BLaER1 treated with 17β-estradiol and CSF1 and Interleukin-3, amounts not matched to agents 10 nM and 100 nM (cell line): ENCODE measurements around the gene GTF3C1.
A peak's percentile ranks its signal among the peaks of the same experiment; 100 is the strongest.

ENCODE experiments used
- H3K27ac ChIP-seq, 11 experiments: shearing (Covaris generic); formaldehyde crosslinking; 2 replicates each; pipeline ENCODE4 v1.8.1; 2022
- H3K27me3 ChIP-seq, 11 experiments: shearing (Covaris generic); formaldehyde crosslinking; 2 replicates each; pipeline ENCODE4 v1.8.1; 2022
- H3K36me3 ChIP-seq, 11 experiments: shearing (Covaris generic); formaldehyde crosslinking; 2 replicates each; pipeline ENCODE4 v1.8.1; 2022
- H3K4me1 ChIP-seq, 10 experiments: shearing (Covaris generic); formaldehyde crosslinking; 2 replicates each; pipeline ENCODE4 v1.8.1; 2022
- H3K4me2 ChIP-seq, 11 experiments: shearing (Covaris generic); formaldehyde crosslinking; 2 replicates each; pipeline ENCODE4 v1.8.1; 2022
- H3K4me3 ChIP-seq, 10 experiments: shearing (Covaris generic); formaldehyde crosslinking; 2 replicates each; pipeline ENCODE4 v1.8.1; 2022
- H3K9ac ChIP-seq, 11 experiments: shearing (Covaris generic); formaldehyde crosslinking; 2 replicates each; pipeline ENCODE4 v1.8.1; 2022
- H3K9me3 ChIP-seq, 11 experiments: shearing (Covaris generic); formaldehyde crosslinking; replicated peaks in 1 of 11; 2 replicates each; pipeline ENCODE4 v1.8.1; 2022
- H4K20me1 ChIP-seq, 11 experiments: shearing (Covaris generic); formaldehyde crosslinking; 2 replicates each; pipeline ENCODE4 v1.8.1; 2022
- Cebpa-rat ChIP-seq, 11 experiments: shearing (Covaris generic); IDR thresholded peaks; 2 replicates each; pipeline ENCODE4 v1.8.1; 2022

GTF3C1 gene

GRCh38 chr16:27556471-27556870 is 6.8 kb upstream of the GTF3C1 start:
- peaks cover 0 to 23% (median 0%) of the 10 kb centered on the region in 11 experiments; a peak in 5 of 22 replicates for H4K20me1 ChIP-seq

GRCh38 chr16:27551036-27551435 is 1.3 kb upstream of the GTF3C1 start:
- H3K4me2 ChIP-seq, result peak overlapping the region; percentile 74 to 95 (median 89)
- peak overlapping the region; percentile 74 to 92 (median 84); a peak in 17 of 20 replicates for H3K4me3 ChIP-seq
- peak overlapping the region in 1 of 11 experiments; percentile 88; a peak in 1 of 22 replicates for H3K27ac ChIP-seq
- TF ChIP-seq Cebpa-rat (IDR thresholded peaks at IDR 0.05), result no peak
- H3K27me3 ChIP-seq, result no peaks in the 10 kb centered on the region
- peaks cover 6 to 42% (median 31%) of the 10 kb centered on the region in 11 experiments; a peak in 20 of 22 replicates for H4K20me1 ChIP-seq
- H3K9ac ChIP-seq, result peak overlapping the region in 9 of 11 experiments; percentile 77 to 87 (median 82); a peak in 11 of 22 replicates
- H3K9me3 ChIP-seq, result no peaks in the 10 kb centered on the region
- peaks cover under 1 to 24% (median 7%) of the 10 kb centered on the region in 11 experiments; a peak in 18 of 22 replicates for H3K36me3 ChIP-seq
- H3K4me1 ChIP-seq, result peaks cover 28 to 36% (median 34%) of the 10 kb centered on the region in 10 experiments

More at GRCh38 chr16:27556471-27556870, 6.8 kb upstream of the GTF3C1 start:
- Histone ChIP-seq H3K4me2 (no peak overlapping the region), H3K9ac (no peak overlapping the region), H3K27ac (no peak overlapping the region), H3K36me3 (peaks cover 0 to 22% (median 0%) of the 10 kb centered on the region in 11 experiments; a peak in 5 of 22 replicates), H3K9me3 (no peaks in the 10 kb centered on the region), H3K4me1 (peaks cover 0 to 16% (median 6%) of the 10 kb centered on the region in 10 experiments; a peak in 10 of 20 replicates), H3K27me3 (no peaks in the 10 kb centered on the region), H3K4me3 (no peak overlapping the region)
- TF ChIP-seq Cebpa-rat (IDR thresholded peaks at IDR 0.05), result no peak

- Histone ChIP-seq H3K27me3 (no peaks in the 10 kb centered on the region), H4K20me1 (peaks cover 9 to 46% (median 36%) of the 10 kb centered on the region in 11 experiments; a peak in 19 of 22 replicates), H3K27ac (peak overlapping the region; percentile 47 to 88 (median 73); a peak in 18 of 22 replicates), H3K36me3 (peaks cover 5 to 29% (median 12%) of the 10 kb centered on the region in 11 experiments; a peak in 21 of 22 replicates), H3K4me1 (peaks cover 28 to 36% (median 34%) of the 10 kb centered on the region in 10 experiments), H3K4me3 (peak overlapping the region; percentile 74 to 92 (median 84)), H3K9me3 (no peaks in the 10 kb centered on the region), H3K4me2 (peak overlapping the region; percentile 74 to 95 (median 89)), H3K9ac (peak overlapping the region; percentile 72 to 87 (median 82))
- TF ChIP-seq Cebpa-rat (IDR thresholded peaks at IDR 0.05), result no peak
These were observed 838 bp upstream of the GTF3C1 start for GRCh38 chr16:27550582-27550920.

GRCh38 chr16:27549464-27549745 is 308 bp downstream of the GTF3C1 start:
- H3K27me3 ChIP-seq, result no peaks in the 10 kb centered on the region
- no peaks in the 10 kb centered on the region for H3K9me3 ChIP-seq
- peaks cover 9 to 50% (median 46%) of the 10 kb centered on the region in 11 experiments; a peak in 19 of 22 replicates for H4K20me1 ChIP-seq
- peak overlapping the region; percentile 72 to 87 (median 82) for H3K9ac ChIP-seq
- H3K27ac ChIP-seq, result peak overlapping the region; percentile 10 to 88 (median 60); a peak in 20 of 22 replicates
- peaks cover 17 to 40% (median 24%) of the 10 kb centered on the region in 11 experiments for H3K36me3 ChIP-seq
- H3K4me1 ChIP-seq, result peaks cover 28 to 36% (median 34%) of the 10 kb centered on the region in 10 experiments
- no peak for TF ChIP-seq Cebpa-rat (IDR thresholded peaks at IDR 0.05)
- peak overlapping the region; percentile 83 to 97 (median 92) for H3K4me2 ChIP-seq
- peak overlapping the region; percentile 74 to 92 (median 84) for H3K4me3 ChIP-seq

- H3K9ac ChIP-seq, result peak overlapping the region in 7 of 11 experiments; percentile 6 to 87 (median 82); a peak in 4 of 22 replicates
These were observed 1.9 kb downstream of the GTF3C1 start for GRCh38 chr16:27547851-27548250.

GRCh38 chr16:27547134-27547533 is 2.6 kb downstream of the GTF3C1 start:
- H3K36me3 ChIP-seq, result peaks cover 39 to 63% (median 46%) of the 10 kb centered on the region in 11 experiments
- no peak overlapping the region for H3K27ac ChIP-seq
- H3K4me1 ChIP-seq, result peaks cover 28 to 36% (median 34%) of the 10 kb centered on the region in 10 experiments
- H4K20me1 ChIP-seq, result peaks cover 9 to 66% (median 48%) of the 10 kb centered on the region in 11 experiments; a peak in 19 of 22 replicates
- H3K9me3 ChIP-seq, result no peaks in the 10 kb centered on the region
- H3K4me3 ChIP-seq, result no peak overlapping the region
- H3K4me2 ChIP-seq, result peak overlapping the region; percentile 15 to 97 (median 91); a peak in 16 of 22 replicates
- no peak for TF ChIP-seq Cebpa-rat (IDR thresholded peaks at IDR 0.05)
- peak overlapping the region in 5 of 11 experiments; percentile 6 to 82 (median 9); a peak in 2 of 22 replicates for H3K9ac ChIP-seq
- no peaks in the 10 kb centered on the region for H3K27me3 ChIP-seq

More at GRCh38 chr16:27547851-27548250, 1.9 kb downstream of the GTF3C1 start:
- TF ChIP-seq Cebpa-rat (IDR thresholded peaks at IDR 0.05), result no peak
- Histone ChIP-seq H3K4me1 (peaks cover 28 to 36% (median 34%) of the 10 kb centered on the region in 10 experiments), H3K27ac (no peak overlapping the region), H3K4me2 (peak overlapping the region; percentile 83 to 97 (median 92); a peak in 20 of 22 replicates), H3K36me3 (peaks cover 32 to 56% (median 39%) of the 10 kb centered on the region in 11 experiments), H4K20me1 (peaks cover 9 to 62% (median 47%) of the 10 kb centered on the region in 11 experiments; a peak in 19 of 22 replicates), H3K9me3 (no peaks in the 10 kb centered on the region), H3K27me3 (no peaks in the 10 kb centered on the region), H3K4me3 (no peak overlapping the region)

- H3K36me3 ChIP-seq, result peaks cover 64 to 87% (median 71%) of the 10 kb centered on the region in 11 experiments
- no peaks in the 10 kb centered on the region for H3K27me3 ChIP-seq
- no peak overlapping the region for H3K27ac ChIP-seq
- H3K4me2 ChIP-seq, result no peak overlapping the region
- H3K9ac ChIP-seq, result no peak overlapping the region
- peaks cover 9 to 81% (median 56%) of the 10 kb centered on the region in 11 experiments; a peak in 19 of 22 replicates for H4K20me1 ChIP-seq
- peaks cover 18 to 26% (median 25%) of the 10 kb centered on the region in 10 experiments for H3K4me1 ChIP-seq
- no peak for TF ChIP-seq Cebpa-rat (IDR thresholded peaks at IDR 0.05)
- no peak overlapping the region for H3K4me3 ChIP-seq
- H3K9me3 ChIP-seq, result no peaks in the 10 kb centered on the region
These were observed 5.0 kb downstream of the GTF3C1 start for GRCh38 chr16:27544671-27545070.

GRCh38 chr16:27543801-27544200 is 5.9 kb downstream of the GTF3C1 start:
- Histone ChIP-seq H3K27ac (no peak overlapping the region), H3K9ac (no peak overlapping the region), H3K4me3 (no peak overlapping the region), H3K36me3 (peaks cover 73 to 96% (median 80%) of the 10 kb centered on the region in 11 experiments), H3K4me2 (no peak overlapping the region), H4K20me1 (peaks cover 9 to 86% (median 60%) of the 10 kb centered on the region in 11 experiments; a peak in 19 of 22 replicates), H3K9me3 (no peaks in the 10 kb centered on the region), H3K4me1 (peaks cover 19 to 31% (median 22%) of the 10 kb centered on the region in 10 experiments), H3K27me3 (no peaks in the 10 kb centered on the region)
- no peak for TF ChIP-seq Cebpa-rat (IDR thresholded peaks at IDR 0.05)

- Histone ChIP-seq H3K9ac (no peak overlapping the region), H3K27ac (no peak overlapping the region), H3K27me3 (no peaks in the 10 kb centered on the region), H3K4me3 (no peak overlapping the region), H3K9me3 (no peaks in the 10 kb centered on the region), H3K36me3 (peaks cover 98 to 100% (median 100%) of the 10 kb centered on the region in 11 experiments), H4K20me1 (peaks cover 0 to 65% (median 26%) of the 10 kb centered on the region in 11 experiments; a peak in 14 of 22 replicates), H3K4me2 (peak overlapping the region in 2 of 11 experiments; percentile 1 to 15; a peak in 1 of 22 replicates), H3K4me1 (peaks cover 0 to 17% (median 0%) of the 10 kb centered on the region in 10 experiments; a peak in 5 of 20 replicates)
- no peak for TF ChIP-seq Cebpa-rat (IDR thresholded peaks at IDR 0.05)
These were observed 10.1 kb downstream of the GTF3C1 start for GRCh38 chr16:27539636-27540035.
